Ovary (tissue), 3 donors: ENCODE data around the gene IGF1R.

Source experiments
- EP300 ChIP-seq: sonication (generic); formaldehyde crosslinking; IDR thresholded peaks from one replicate; pipeline ENCODE4 v1.6.1; 2017; ENCODE audit warnings: antibody characterized with exemption
- POLR2A ChIP-seq: fragments of 450-650 bp; IDR thresholded peaks from one replicate; pipeline ENCODE4 v1.6.1; 2017; ENCODE audit warnings: antibody characterized with exemption, mild to moderate bottlenecking, moderate library complexity
- TF ChIP-seq, protein P1 (sequence below), 3 donors: fragments of 450-650 bp in 2 of 3; fragments of 200-600 bp in 1 of 3; IDR thresholded peaks; one replicate each; pipeline versions ENCODE4 v1.5.1 to v1.8.0; 2016 to 2022; ENCODE audit warnings: antibody characterized with exemption in 3 of 3, mild to moderate bottlenecking in 1 of 3
- donor health status: DM: no; HTN: no; CAD: no.

DNA sequence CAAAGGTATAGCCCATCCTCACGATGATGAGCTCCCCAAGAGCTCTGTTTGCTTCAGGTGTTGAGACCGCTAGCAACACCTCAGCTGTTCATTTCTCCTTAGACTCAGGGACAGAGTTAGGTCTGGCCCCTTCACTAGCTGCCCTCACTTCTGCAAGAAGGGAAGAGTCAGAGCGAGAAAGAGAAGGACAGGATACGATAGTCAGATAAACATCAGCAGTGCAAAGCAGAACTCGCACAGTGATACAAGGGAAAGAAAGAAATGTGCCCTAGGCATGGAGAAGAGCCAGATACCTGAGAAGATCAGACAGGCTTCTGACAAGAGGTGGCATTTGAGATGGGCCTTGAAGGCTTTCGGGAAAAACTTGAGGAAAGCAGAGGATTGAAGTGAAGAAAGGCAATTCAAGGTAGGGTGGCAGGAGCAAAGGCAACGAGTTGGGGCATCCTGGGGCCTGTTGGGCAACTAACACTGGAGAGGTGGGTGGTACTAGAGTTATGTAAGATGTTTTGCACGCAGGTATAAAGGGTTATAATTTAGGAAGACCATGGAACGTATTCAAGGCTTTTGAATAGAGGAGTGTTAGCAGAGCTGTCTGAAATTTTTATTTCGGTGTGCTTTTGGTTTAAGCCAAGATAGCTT is 253.2 kb downstream of the IGF1R start:
- TF ChIP-seq, protein P1, sequence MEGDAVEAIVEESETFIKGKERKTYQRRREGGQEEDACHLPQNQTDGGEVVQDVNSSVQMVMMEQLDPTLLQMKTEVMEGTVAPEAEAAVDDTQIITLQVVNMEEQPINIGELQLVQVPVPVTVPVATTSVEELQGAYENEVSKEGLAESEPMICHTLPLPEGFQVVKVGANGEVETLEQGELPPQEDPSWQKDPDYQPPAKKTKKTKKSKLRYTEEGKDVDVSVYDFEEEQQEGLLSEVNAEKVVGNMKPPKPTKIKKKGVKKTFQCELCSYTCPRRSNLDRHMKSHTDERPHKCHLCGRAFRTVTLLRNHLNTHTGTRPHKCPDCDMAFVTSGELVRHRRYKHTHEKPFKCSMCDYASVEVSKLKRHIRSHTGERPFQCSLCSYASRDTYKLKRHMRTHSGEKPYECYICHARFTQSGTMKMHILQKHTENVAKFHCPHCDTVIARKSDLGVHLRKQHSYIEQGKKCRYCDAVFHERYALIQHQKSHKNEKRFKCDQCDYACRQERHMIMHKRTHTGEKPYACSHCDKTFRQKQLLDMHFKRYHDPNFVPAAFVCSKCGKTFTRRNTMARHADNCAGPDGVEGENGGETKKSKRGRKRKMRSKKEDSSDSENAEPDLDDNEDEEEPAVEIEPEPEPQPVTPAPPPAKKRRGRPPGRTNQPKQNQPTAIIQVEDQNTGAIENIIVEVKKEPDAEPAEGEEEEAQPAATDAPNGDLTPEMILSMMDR (IDR thresholded peaks at IDR 0.05), result no peak
- TF ChIP-seq POLR2A, result no peak
- no peak for TF ChIP-seq EP300
